GM11168 (cell line): Measurements from ENCODE around the gene PRXL2C.
"Not testable (repeated sequence)": the region's sequence is repeated elsewhere in the genome, so short reads cannot be mapped to it uniquely, and the experiment has no call there.

Experiments
- in situ Hi-C: fragments of 300-500 bp; cut with MboI; formaldehyde crosslinking; loops from one replicate; pipeline ENCODE4 v1.12.0; 2022; ENCODE audit warnings: low sequenced_read_pairs; ENCODE audit not compliant: unreplicated experiment

PRXL2C gene

DNA sequence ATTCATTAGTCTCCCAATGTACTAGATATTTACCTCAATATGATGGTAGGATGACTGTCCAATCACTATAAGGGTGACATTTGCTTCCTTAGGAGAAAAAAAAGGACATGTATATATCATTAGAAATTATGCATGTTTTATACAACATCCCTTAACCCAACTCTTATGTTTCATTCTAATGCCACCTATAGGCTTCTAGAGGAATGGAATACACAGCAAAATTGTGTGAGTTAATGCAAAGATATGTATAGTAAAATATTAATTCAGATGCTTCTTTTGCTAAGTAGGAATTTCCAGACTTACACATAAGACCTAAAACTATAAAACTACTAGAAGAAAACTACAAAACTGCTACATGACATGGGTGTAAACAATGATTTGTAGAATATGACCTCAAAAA is 3.5 kb downstream of the PRXL2C start:
- in situ Hi-C loops = loop anchor here (5.0 kb wide), 1 partner anchor 314 kb away; no protein-coding TSS in a partner anchor

DNA sequence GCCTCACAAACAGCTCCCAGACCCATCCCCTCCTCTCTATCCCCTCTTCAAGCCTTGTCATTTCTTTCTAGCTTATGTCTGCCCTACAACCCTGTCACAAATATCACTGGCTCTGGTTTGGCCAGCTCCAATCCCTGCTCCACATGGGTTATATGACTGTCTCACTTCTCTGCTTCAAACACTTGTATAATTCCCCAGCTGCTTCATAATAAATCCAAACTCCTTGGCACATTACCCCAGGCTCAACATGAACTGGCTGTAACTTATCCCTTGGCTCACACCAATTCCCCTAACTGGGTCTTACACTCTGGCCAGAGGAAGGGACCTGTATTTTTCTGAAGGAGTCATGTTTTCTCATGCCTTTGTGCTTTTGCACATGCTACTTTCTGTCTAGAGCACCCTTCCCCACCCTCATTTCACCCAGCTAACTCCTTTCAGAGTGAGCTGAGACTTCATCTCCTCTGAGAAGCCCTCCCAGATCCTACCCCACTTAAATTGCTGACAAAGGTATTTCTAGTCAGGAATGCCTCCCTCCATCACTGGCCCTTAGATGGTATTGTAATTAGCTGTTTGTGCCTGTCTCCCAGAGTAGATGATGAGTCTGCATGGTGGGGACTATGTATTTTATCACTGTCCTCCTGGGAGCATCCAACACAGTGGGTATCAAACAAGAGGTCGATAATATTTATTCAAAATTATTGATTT is 5.3 kb downstream of the PRXL2C start:
- in situ Hi-C loops = loop anchor here (5.0 kb wide), 1 partner anchor 312 kb away; no protein-coding TSS in a partner anchor

DNA sequence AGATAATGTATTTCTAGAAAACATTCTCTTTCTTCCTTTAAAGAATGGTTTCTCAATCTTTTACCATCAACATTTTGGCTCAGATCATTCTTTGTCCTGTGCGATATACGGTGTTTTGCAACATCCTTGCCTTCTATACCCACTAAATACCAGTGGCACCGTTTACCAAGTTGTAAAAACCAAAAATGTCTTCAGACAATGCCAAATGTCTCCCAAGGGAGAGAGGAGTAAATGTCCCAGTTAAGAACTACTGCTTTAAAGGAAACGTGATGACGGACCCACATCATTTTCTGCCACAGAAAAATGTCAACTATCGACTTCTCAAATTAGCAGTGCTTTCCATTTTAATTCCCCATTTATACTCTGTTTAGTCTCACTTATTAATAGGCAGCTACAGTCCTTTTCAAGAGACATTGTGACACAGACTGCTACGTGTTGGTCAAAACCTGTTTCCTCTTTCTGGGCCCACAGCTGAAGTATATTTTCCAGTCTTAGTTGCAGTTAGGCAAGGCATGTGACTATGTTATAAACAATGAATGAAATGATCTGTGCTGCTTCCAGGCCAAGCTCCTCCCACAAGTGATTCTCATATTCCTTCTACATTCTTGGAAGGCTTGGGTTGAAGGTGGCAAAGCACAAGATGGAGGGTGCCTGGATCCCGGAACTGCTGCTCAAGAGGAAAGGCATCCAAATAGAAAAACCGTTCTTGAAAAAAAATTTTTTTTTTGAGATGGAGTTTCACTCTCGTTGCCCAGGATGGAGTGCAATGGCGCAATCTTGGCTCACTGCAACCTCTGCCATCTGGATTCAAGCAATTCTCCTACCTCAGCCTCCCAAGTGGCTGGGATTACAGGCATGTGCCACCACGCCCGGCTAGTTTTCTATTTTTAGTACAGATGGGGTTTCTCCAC is 8.8 kb downstream of the PRXL2C start:
- in situ Hi-C loops = no loop called here

DNA sequence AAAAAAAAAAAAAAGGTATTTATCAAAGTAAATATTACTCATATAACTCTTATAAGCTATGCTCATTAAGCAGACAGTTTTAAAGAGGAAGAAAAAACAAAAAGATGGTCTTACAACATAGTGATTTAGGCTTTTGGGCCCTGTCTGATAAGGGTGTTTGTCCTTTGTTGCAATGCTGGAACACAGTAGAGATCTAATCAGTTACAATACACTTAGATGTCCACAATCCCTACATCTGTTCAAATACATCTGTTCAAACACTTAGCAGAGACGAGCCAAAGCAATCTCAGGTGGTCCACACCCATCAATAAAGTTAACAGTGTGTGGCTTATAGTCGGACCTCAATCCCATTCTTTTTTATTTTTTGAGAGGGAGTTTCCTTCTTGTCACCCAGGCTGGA is 11.0 kb downstream of the PRXL2C start:
- in situ Hi-C loops = no loop called here

DNA sequence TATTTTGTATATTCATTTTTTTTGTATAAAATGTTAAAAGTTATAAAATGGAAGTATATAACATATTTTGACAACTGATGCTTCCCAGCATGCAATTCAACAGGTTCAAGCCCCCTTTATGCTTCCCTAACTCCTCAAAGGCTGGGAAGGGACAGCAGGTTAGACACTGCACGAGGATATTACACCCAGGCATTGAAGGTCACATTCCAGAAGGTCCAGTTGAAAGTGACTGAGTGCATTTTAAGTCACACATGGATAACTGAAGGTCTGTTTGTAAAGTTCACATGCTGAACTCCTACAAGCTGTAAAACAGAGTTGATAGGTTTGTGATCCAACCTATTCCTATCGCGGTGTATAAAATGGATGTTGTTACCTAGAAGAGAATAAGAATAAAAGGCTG is 13.6 kb downstream of the PRXL2C start:
- in situ Hi-C loops = no loop called here

DNA sequence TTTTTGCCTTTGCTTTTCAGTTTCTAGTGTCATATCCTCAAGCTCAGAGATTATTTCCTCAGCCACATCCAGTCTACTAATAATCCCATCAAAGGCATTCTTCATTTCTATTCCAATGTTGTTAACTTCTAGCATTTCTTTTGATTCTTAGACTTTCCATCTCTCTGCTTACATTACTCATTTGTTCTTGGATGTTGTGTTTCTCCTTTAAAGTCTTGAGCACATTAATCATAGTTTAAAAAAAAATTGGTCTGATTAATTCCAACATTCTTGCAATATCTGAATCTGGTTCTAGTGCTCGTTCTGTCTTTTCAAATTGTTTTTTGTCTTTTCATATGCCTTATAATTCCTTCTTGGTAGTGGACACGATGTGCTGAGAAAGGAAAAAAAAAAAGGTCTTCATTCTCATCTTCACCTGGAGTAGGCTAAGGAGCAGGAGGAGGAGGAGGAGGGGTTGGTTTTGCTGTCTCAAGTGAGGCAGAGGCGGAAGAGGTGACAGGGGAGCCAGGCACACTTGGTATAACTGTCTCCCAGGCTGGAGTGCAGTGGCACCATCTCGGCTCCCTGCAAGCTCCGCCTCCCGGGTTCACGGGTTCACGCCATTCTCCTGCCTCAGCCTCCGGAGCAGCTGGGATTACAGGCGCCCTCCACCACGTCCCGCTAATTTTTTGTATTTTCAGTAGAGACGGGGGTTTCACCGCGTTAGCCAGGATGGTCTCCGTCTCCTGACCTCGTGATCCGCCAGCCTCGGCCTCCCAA is 16.3 kb downstream of the PRXL2C start:
- in situ Hi-C loops = no loop called here

DNA sequence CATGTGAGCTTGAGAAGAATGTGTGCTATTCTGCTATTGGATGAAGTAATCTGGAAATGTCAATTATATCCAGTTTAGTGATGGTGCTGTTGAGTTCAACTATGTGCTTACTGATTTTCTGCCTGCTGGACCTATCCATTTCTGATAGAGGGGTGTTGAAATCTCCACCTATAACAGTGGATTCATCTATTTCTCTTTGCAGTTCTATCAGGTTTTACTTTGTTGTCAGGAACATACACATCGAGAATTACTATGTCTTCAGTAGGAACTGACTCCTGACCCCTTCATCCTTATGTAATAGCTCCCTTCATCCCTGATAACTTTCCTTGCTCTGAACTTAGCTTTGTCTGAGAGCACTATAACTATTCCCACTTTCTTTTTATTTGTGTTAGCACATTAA is 18.7 kb downstream of the PRXL2C start:
- in situ Hi-C loops = no loop called here

DNA sequence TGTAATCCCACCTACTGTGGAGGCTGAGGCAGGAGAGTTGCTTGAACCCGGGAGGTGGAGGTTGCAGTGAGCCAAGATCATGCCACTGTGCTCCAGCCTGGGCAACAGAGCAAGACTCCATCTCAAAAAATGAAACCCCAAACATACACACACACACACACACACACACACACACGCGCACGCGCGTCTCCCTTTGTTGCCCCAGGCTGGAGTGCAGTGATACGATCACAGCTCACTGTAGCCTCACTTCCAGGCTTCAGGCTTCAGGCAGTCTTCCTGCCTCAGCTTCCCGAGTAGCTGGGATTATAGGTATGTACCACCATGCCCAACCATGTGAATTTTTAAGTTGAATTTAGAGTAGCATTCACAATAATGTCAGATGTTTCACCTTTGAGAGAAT is 21.5 kb downstream of the PRXL2C start:
- in situ Hi-C loops = not testable (repeated sequence)

DNA sequence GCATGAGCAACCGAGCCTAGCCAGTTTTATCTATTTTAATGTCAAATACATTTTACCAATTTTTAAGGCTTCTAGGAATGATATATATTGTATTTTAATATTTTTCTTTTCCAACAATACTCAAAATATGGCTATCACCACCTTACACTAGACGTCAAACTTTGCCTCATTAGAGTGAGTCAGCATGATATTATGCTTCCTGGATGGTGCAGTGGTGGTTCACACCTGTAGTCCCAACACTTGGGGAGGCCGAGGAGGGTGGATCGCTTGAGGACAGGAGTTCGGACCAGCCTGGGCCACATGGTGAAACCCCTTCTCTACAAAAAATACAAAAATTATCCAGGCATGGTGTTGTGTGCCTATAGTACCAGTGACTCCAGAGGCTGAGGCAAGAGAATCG is 28.2 kb downstream of the PRXL2C start:
- in situ Hi-C loops = no loop called here

DNA sequence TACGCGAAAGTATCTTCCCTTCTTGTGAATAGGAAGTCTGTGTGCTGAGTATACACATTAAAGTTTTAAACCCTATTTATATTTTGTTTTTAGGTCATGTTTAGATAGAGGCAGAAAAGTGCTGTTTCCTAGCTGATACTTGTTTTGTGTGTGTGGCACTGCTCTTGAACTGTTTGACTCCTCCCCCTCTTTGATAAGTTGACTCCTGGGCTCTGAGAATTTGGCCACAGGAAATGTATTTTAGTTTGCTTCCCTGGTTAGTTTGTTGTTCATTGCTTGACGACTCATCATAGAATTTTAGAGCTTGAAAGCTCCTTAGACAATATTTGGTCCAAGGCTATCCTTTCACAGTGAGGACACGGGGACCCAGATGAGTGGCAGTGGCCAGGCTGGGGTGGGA is 33.5 kb downstream of the PRXL2C start:
- in situ Hi-C loops = no loop called here

DNA sequence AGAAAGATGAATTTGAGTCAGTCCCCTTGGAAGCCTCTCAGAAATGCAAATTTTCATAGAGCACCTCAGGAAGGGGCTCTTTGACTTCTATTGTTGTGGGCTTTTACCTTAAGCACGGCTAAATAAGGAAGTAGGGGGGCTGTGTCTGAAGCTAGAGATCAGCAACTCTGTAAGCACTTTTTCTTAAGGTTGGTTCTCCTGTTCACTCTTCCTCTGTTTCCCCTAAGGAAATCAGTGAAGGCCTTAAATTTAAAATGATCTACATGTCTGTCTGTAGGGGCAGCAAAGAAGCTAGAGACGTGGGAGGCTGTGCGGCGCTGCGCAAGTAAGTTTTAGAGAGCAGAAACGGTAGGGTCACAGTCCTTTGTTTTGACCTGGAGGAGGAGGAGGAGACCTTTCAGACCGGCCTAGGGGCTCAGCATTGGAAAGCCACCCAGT is 34.3 kb downstream of the PRXL2C start:
- in situ Hi-C loops = no loop called here

DNA sequence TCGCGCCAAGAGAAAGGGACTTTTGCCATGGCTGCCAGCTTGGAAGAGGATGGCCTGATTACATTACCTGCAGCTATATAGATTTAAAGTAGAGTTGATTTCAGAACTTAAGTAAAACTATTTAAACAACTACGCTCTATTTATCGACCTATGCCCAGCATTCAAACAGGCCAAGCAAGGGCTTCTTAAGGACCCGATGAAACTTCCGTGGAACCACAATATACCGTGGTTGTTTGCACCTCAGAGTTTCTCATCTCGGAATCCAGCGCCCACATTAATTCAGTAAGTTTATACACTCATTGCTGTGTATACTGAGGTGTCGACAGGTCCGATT is 35.0 kb downstream of the PRXL2C start:
- in situ Hi-C loops = no loop called here

DNA sequence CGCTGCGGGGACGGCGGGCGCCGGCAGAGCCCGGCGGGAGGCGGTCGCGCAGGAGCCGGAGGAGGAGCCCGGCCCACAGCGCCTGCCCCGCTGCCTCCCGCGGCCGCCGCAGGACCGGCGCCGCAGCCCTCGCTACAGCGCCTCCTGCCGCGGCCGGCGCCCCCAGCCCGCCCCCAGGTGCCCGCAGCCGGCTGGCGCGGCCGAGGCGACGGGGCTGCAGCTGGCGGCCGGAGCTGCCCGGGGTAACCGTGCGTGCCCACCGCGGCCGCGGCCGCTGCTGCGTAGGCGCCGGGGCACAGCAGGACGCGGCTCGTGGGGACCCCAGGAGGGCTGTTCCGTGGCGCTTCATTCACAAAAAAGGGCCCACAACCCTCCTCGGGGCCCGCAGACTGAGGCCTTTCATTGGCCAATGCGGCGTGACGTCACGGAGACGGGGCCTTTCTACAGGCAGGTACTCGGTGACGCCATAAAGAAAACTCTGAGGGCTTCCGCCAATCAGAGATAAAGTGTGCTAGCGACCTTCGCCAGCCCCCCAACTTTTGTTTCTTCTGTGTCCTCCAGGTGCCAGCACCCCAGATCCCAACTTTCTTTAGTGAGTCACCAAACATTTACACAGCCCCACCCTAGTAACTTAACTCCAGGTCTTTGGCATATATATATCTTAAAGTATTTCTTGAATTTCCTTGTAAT is 35.5 kb downstream of the PRXL2C start, which contains the start of gene CDC14B:
TSS of gene CDC14B (minus strand) at position 353 of the 690 bp plus-strand sequence. CDS start 465 bp downstream, outside the sequence.
- in situ Hi-C loops = no loop called here

DNA sequence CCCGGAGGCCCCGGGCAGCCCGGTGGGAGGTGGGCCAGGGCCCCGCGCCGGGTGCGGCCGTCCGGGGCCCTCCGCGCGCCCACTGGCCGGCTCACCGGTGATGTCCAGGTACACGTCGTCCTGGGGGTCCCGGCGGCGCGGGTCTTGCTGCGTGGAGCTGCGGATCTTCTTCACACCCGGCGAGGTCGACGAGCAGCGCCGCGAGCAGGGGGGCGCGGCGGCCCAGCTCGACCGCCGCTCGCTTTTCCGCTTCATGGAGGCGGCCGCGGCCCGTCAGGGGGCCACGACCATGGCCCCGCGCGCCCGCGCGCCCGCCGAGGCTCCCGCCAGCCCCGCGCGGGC is 36.0 kb downstream of the PRXL2C start:
- in situ Hi-C loops = no loop called here

DNA sequence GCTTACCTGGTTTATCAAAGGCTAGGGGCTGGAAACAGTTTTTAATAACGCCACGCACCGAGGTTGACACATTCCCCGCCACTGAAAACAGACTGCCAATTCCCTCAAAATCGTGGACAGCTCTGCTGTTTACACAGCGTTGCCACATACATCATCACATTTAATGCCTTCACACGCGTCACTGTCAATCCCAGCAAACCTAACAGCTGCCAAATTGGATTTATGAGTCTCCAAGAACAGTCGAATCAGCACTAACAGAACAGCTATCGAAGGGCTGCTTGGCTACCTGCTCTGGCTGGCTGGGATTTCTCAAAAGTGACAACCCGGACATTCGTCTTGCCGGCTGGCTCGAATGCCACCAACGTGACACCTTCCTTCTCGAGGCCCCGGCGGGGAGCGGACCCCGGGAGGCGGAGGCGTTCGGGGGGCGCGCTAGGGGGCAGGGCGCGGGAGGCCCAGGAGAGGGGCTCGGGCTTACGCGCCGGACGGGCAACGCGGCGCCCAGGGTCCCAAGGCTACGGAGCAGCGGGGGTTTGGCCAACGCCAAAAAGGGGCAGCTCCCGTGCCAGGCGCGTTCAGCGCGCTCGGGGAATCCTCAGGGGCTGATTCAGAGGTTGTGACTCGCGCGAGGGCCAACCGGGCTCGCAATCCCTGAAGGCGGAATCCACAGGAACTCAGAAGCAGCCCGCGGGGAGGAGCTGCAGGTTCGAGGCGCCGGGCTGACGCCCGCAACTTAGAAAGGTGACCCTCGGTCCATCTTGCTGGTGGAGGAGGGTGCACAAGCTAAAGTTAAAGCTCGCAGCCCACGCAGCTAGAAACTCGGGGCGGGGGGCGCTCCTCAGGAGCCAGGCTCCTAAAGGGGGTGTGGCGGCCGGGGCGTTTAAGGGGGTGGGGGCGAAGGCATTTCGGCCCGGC is 36.7 kb downstream of the PRXL2C start:
- in situ Hi-C loops = no loop called here

DNA sequence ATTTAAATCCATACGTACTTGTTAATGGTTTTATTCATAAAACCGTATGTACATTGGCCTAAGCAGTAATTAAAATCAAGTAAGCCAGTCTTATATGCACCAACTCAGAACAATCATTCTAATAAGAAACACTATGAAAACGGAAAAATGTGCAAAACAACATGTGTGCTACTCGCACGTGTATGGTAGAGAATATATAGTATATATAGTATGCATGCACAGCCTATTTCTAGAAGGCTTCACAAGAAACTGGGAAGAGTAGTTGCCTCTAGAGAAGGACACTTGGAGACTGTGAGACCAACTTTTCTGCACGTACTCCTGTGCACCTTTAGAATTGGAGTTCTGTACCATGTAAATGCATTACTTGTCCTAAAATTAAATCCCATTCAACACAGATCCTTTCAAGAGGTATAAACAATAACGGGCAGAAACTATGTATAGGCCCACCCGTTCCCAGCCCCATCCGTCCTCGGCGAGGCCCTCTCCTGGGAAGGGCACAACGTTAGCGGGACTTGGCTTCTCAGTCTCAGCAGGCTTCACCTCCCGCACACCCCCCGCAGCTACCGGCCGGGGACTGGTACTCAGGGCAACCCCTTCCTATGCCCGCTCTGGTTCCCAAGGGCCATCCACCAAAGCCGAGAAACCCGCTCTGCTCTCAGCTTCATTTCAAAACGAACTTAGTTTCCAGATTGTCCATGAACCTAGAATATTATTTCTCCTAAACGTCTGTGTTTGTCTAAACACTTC is 37.5 kb downstream of the PRXL2C start:
- in situ Hi-C loops = no loop called here

DNA sequence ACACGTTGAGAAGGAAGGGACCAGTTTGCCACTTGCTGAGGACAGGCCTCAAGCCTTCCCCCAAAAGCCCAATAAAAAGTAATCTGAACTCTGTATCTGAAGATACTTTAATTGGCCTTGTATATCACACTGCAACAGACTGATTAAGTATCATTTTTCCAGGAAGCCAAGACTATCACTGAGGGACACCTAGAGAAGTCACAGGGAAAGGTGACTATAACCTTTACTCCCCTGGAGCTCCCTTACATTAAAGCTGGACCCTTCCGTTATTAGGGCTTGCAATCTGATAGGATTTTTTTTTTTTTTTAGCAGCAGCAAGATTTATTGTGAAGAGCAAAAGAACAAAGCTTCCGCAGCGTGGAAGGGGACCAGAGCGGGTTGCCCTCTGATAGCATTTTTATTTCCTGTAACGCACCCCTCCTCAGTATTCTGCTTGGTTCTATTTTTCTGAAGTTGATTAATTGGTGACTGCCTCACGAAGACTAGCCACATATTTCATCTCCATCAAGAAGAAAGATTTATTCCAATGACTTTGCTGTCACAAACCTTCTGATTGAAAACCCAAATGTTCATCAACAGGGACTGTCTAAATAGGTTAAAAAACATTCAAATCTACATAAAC is 38.2 kb downstream of the PRXL2C start:
- in situ Hi-C loops = no loop called here

DNA sequence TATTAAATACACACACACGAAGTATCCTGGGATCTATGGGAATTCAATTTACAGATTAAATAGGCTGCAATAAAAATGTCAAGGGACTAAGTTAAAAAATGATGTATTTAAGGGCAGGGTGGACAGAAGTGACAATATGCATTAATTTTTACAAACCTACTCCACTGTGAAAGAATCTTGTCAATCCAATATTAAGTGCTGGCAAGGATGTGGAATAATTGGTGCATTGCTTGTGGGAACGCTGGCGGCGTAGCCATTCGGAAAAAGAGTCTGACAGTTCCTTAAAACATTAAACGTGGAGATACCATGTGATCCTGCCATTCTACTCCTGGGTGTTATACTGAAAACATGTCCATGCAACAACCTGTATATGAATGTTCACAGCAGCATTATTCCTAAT is 39.7 kb downstream of the PRXL2C start:
- in situ Hi-C loops = no loop called here
